GM18499 (cell line): Measurements from ENCODE around the gene PCDHGA1.
"Not testable (repeated sequence)": the region's sequence is repeated elsewhere in the genome, so short reads cannot be mapped to it uniquely, and the experiment has no call there.

ENCODE experiments used
- ATAC-seq: cut with Tn5 transposase; IDR thresholded peaks from one replicate; pipeline ENCODE4 v1.9.1; 2021; ENCODE audit warnings: moderate number of reproducible peaks; ENCODE audit not compliant: insufficient read depth, unreplicated experiment

The PCDHGA1 gene

GRCh38 chr5:141407790-141408505 lies 77.6 kb downstream of the PCDHGA1 start, which contains the start of gene PCDHGB6:
TSS of gene PCDHGB6 (plus strand) at chr5:141408021. CDS start at chr5:141408203, 182 bp downstream.
- not testable (repeated sequence) for ATAC-seq

GRCh38 chr5:141409598-141410306 lies 79.4 kb downstream of the PCDHGA1 start:
- ATAC-seq = no peak

GRCh38 chr5:141411575-141411974 lies 81.3 kb downstream of the PCDHGA1 start:
- ATAC-seq = no peak

- no peak for ATAC-seq
Observed at GRCh38 chr5:141412854-141413539, 82.7 kb downstream of the PCDHGA1 start, which contains the start of gene PCDHGA10. TSS of gene PCDHGA10 (plus strand) at chr5:141412987. CDS start at chr5:141413176, 189 bp downstream.

- no peak for ATAC-seq
Observed at GRCh38 chr5:141413540-141414069, 83.3 kb downstream of the PCDHGA1 start.

DNA sequence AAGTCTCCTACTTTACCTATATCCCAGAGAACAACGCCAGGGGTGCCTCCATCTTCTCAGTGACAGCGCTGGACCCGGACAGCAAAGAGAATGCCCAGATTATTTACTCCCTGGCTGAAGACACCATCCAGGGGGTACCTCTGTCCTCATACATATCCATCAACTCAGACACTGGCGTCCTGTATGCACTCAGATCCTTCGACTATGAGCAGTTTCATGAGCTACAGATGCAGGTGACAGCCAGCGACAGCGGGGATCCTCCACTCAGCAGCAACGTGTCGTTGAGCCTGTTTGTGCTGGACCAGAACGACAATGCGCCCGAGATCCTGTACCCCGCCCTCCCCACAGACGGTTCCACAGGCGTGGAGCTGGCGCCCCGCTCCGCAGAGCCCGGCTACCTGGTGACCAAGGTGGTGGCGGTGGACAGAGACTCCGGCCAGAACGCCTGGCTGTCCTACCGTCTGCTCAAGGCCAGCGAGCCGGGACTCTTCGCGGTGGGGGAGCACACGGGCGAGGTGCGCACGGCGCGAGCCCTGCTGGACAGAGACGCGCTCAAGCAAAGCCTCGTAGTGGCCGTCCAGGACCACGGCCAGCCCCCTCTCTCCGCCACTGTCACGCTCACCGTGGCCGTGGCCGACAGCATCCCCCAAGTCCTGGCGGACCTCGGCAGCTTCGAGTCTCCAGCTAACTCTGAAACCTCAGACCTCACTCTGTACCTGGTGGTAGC lies 84.4 kb downstream of the PCDHGA1 start:
- not testable (repeated sequence) for ATAC-seq

GRCh38 chr5:141415275-141415618 lies 84.9 kb downstream of the PCDHGA1 start:
- ATAC-seq = not testable (repeated sequence)

- ATAC-seq = not testable (repeated sequence)
Observed at GRCh38 chr5:141417494-141418172, 87.3 kb downstream of the PCDHGA1 start, which contains the start of gene PCDHGB7. TSS of gene PCDHGB7 (plus strand) at chr5:141417677. CDS start at chr5:141417860, 183 bp downstream.

- no peak for ATAC-seq
Observed at GRCh38 chr5:141419074-141419880, 89.0 kb downstream of the PCDHGA1 start.

DNA sequence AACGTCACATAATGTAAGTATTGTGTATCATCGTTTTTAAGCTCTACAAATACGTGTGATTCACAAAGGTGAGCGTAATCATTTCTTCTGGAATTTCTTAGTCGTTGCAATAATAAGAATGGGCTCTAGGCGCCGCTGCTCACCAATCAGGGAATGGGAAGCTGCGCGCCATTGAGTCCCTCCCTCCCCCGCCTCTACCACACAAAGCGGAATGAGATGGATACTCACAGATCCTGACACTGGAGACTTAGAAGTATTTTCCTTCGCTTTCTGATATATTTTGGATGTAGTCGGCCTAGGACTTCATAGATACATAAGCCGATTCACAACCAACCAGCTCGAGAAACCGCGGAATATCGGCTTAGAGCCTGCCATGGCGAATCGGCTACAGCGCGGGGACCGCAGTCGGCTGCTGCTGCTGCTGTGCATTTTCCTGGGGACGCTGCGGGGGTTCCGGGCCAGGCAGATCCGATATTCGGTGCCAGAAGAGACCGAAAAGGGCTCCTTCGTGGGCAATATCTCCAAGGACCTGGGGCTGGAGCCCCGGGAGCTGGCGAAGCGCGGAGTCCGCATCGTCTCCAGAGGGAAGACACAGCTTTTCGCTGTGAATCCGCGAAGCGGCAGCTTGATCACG lies 90.7 kb downstream of the PCDHGA1 start, which contains the start of gene PCDHGA11:
Gene PCDHGA11 (plus strand): TSS at position 197 of the 634 bp plus-strand sequence. CDS start 177 bp downstream, at position 374.
- ATAC-seq = no peak

- no peak for ATAC-seq
Observed at GRCh38 chr5:141421489-141421855, 91.2 kb downstream of the PCDHGA1 start.

GRCh38 chr5:141422742-141423291 lies 92.5 kb downstream of the PCDHGA1 start:
- no peak for ATAC-seq

GRCh38 chr5:141427783-141428426 lies 97.6 kb downstream of the PCDHGA1 start:
- no peak for ATAC-seq

GRCh38 chr5:141430332-141431113 lies 100.2 kb downstream of the PCDHGA1 start, which contains the start of gene PCDHGA12:
TSS of gene PCDHGA12 (plus strand) at chr5:141430507. CDS start at chr5:141430760, 253 bp downstream.
- ATAC-seq = peak; percentile 86

DNA sequence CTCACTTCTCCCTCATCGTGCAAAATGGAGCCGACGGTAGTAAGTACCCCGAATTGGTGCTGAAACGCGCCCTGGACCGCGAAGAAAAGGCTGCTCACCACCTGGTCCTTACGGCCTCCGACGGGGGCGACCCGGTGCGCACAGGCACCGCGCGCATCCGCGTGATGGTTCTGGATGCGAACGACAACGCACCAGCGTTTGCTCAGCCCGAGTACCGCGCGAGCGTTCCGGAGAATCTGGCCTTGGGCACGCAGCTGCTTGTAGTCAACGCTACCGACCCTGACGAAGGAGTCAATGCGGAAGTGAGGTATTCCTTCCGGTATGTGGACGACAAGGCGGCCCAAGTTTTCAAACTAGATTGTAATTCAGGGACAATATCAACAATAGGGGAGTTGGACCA lies 101.0 kb downstream of the PCDHGA1 start:
- ATAC-seq = no peak

DNA sequence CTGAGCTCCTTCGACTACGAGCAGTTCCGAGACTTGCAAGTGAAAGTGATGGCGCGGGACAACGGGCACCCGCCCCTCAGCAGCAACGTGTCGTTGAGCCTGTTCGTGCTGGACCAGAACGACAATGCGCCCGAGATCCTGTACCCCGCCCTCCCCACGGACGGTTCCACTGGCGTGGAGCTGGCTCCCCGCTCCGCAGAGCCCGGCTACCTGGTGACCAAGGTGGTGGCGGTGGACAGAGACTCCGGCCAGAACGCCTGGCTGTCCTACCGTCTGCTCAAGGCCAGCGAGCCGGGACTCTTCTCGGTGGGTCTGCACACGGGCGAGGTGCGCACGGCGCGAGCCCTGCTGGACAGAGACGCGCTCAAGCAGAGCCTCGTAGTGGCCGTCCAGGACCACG lies 102.0 kb downstream of the PCDHGA1 start:
- not testable (repeated sequence) for ATAC-seq
